DND-41 (cell line): ENCODE data around the gene ENDOG.

ENCODE experiments used
- ATAC-seq: fragments of 200-7000 bp; cut with Tn5 transposase; 3 replicates; pipeline ENCODE4 v1.9.1; 2021; ENCODE audit warnings: low read depth; ENCODE audit not compliant: insufficient read depth
- DNase-seq: peaks from one replicate; pipeline ENCODE4 v3.0.0-alpha.2; 2020
- H2AFZ ChIP-seq: 2 replicates; pipeline ENCODE4 v1.6.0; 2012; ENCODE audit warnings: low read depth, low read length
- H3K27ac ChIP-seq: 2 replicates; pipeline ENCODE4 v1.5.1; 2012; ENCODE audit warnings: low read length, inconsistent platforms
- H3K27me3 ChIP-seq: fragments of 200-600 bp; sonication (generic); 2 replicates; pipeline ENCODE4 v1.6.0; 2012; ENCODE audit warnings: low read length, mild to moderate bottlenecking, inconsistent platforms; ENCODE audit not compliant: insufficient read depth, poor library complexity
- H3K36me3 ChIP-seq: 2 replicates; pipeline ENCODE4 v1.5.1; 2012; ENCODE audit warnings: low read length, inconsistent platforms; ENCODE audit not compliant: insufficient read depth
- H3K4me1 ChIP-seq: 2 replicates; pipeline ENCODE4 v1.5.1; 2012; ENCODE audit warnings: mild to moderate bottlenecking, low read length; ENCODE audit not compliant: insufficient read depth
- H3K4me2 ChIP-seq: 2 replicates; pipeline ENCODE4 v1.6.0; 2012; ENCODE audit warnings: mild to moderate bottlenecking, moderate library complexity, low read length, inconsistent platforms; ENCODE audit not compliant: insufficient read depth
- H3K4me3 ChIP-seq, 2 experiments: fragments of 200-600 bp in 1 of 2; shearing (Covaris generic) in 1 of 2; 2 replicates each; pipeline ENCODE4 v1.5.1; 2012 to 2016; ENCODE audit warnings: inconsistent platforms in 2 of 2, low read length in 2 of 2, mild to moderate bottlenecking in 2 of 2, low read depth in 1 of 2, moderate library complexity in 1 of 2
- H3K79me2 ChIP-seq: 2 replicates; pipeline ENCODE4 v1.6.0; 2012; ENCODE audit warnings: low read length, inconsistent platforms; ENCODE audit not compliant: insufficient read depth
- H3K9ac ChIP-seq: 2 replicates; pipeline ENCODE4 v1.6.0; 2012; ENCODE audit warnings: low read depth, mild to moderate bottlenecking, inconsistent platforms, low read length, moderate library complexity
- H3K9me3 ChIP-seq: 2 replicates; pipeline ENCODE4 v1.5.1; 2012; ENCODE audit warnings: low read length, moderate library complexity, mild to moderate bottlenecking, inconsistent platforms; ENCODE audit not compliant: insufficient read depth, severe bottlenecking
- H4K20me1 ChIP-seq: 2 replicates; pipeline ENCODE4 v1.6.0; 2012; ENCODE audit warnings: low read length; ENCODE audit not compliant: insufficient read depth
- CTCF ChIP-seq: IDR thresholded peaks from 2 replicates; pipeline ENCODE4 v1.5.1; 2012; ENCODE audit warnings: borderline replicate concordance, low read length, moderate library complexity, mild to moderate bottlenecking; ENCODE audit not compliant: poor library complexity, severe bottlenecking; ENCODE audit errors: extremely low read depth
- EZH2 ChIP-seq: IDR thresholded peaks from 3 replicates; pipeline ENCODE4 v1.6.1; 2012; ENCODE audit warnings: borderline replicate concordance, low read depth, mild to moderate bottlenecking, moderate library complexity, low read length, inconsistent platforms; ENCODE audit not compliant: severe bottlenecking

ENDOG gene

GRCh38 chr9:128788445-128788844, 29.9 kb upstream of the ENDOG start:
- Histone ChIP-seq H3K79me2 (peaks cover 20% of the 10 kb centered on the region), H3K9ac (peak overlapping the region; percentile 77), H3K36me3 (peaks cover 36% of the 10 kb centered on the region), H3K9me3 (no peaks in the 10 kb centered on the region), H4K20me1 (peaks cover 2% of the 10 kb centered on the region; the same call in 1 of the 2 replicates), H2AFZ (no peak overlapping the region), H3K27ac (peak overlapping the region; percentile 36; the same call in 1 of the 2 replicates), H3K27me3 (no peaks in the 10 kb centered on the region), H3K4me2 (peak overlapping the region; percentile 88), H3K4me3 (peak overlapping the region in 1 of 2 experiments; percentile 96; a peak in 3 of 4 replicates), H3K4me1 (peaks cover 27% of the 10 kb centered on the region)
- TF ChIP-seq EZH2 (no peak), CTCF (no peak)
- ATAC-seq = no peak
- no peak for DNase-seq

GRCh38 chr9:128790536-128790935, 27.8 kb upstream of the ENDOG start:
- no peak overlapping the region for H3K9ac ChIP-seq
- peaks cover 24% of the 10 kb centered on the region for H3K4me1 ChIP-seq
- no peak for DNase-seq

GRCh38 chr9:128792134-128792533, 26.2 kb upstream of the ENDOG start:
- Histone ChIP-seq H3K36me3 (peaks cover 54% of the 10 kb centered on the region), H3K27me3 (no peaks in the 10 kb centered on the region), H3K4me1 (peaks cover 15% of the 10 kb centered on the region), H3K27ac (no peak overlapping the region), H4K20me1 (peaks cover 2% of the 10 kb centered on the region; the same call in 1 of the 2 replicates), H3K4me2 (no peak overlapping the region), H3K79me2 (peaks cover 20% of the 10 kb centered on the region), H3K9ac (no peak overlapping the region), H3K9me3 (no peaks in the 10 kb centered on the region), H2AFZ (no peak overlapping the region), H3K4me3 (no peak overlapping the region)
- TF ChIP-seq EZH2 (no peak), CTCF (no peak)
- DNase-seq (no peak), ATAC-seq (no peak)

More at GRCh38 chr9:128790536-128790935, 27.8 kb upstream of the ENDOG start:
- peaks cover 2% of the 10 kb centered on the region; the same call in 1 of the 2 replicates for H4K20me1 ChIP-seq
- no peaks in the 10 kb centered on the region for H3K9me3 ChIP-seq
- H3K27me3 ChIP-seq = no peaks in the 10 kb centered on the region
- no peak for TF ChIP-seq CTCF
- TF ChIP-seq EZH2 = no peak
- no peak overlapping the region for H3K4me3 ChIP-seq
- H3K36me3 ChIP-seq = peaks cover 44% of the 10 kb centered on the region
- peaks cover 20% of the 10 kb centered on the region for H3K79me2 ChIP-seq
- H3K27ac ChIP-seq = no peak overlapping the region
- no peak overlapping the region for H3K4me2 ChIP-seq
- no peak for ATAC-seq
- no peak overlapping the region for H2AFZ ChIP-seq
